Naive thymus-derived CD8-positive, alpha-beta T cell (primary cell): ENCODE data around the gene GDF7. TPM values are rescaled to one million over a fixed set of nuclear protein-coding genes. Genes with fewer than 3 reads are reported as not detected.

Source experiments
- ATAC-seq, 2 donors: fragments of 150-1000 bp; cut with Tn5 transposase in 1 of 2; sonication (Bioruptor Pico), chemical (Tn5 transposase) in 1 of 2; 1 replicate in 1 of 2; 2 replicates in 1 of 2; pipeline ENCODE4 v1.10.0; 2021; ENCODE audit warnings: mild to moderate bottlenecking in 2 of 2, moderate library complexity in 2 of 2
- POLR2A ChIA-PET: fragments of 350-600 bp; sonication (Branson Sonifier 250); formaldehyde crosslinking; loops from one replicate; lab custom pipeline; 2021; ENCODE audit warnings: antibody characterized with exemption; lab: Charles Lee
- DNase-seq, 10 donors: peaks; one replicate each; pipeline versions ENCODE4 v3.0.0 to v3.0.0-alpha.2; 2020 to 2022
- H3K27ac Mint-ChIP-seq, 10 donors: one replicate each; pipeline ENCODE4 v1.8.0; 2020 to 2022; ENCODE audit warnings: mild to moderate bottlenecking in 10 of 10, mixed read lengths in 10 of 10, moderate library complexity in 4 of 10, inconsistent platforms in 1 of 10
- H3K27me3 Mint-ChIP-seq, 5 donors: one replicate each; pipeline ENCODE4 v1.8.0; 2021 to 2022; ENCODE audit warnings: mixed read lengths in 5 of 5
- H3K36me3 Mint-ChIP-seq, 3 donors: one replicate each; pipeline ENCODE4 v1.8.0; 2020 to 2022; ENCODE audit warnings: mixed read lengths in 3 of 3, mild to moderate bottlenecking in 2 of 3, inconsistent platforms in 1 of 3
- H3K4me1 Mint-ChIP-seq, 4 donors: one replicate each; pipeline ENCODE4 v1.8.0; 2021 to 2022; ENCODE audit warnings: mixed read lengths in 4 of 4
- H3K4me3 Mint-ChIP-seq, 10 donors: one replicate each; pipeline ENCODE4 v1.8.0; 2020 to 2022; ENCODE audit warnings: mild to moderate bottlenecking in 10 of 10, mixed read lengths in 10 of 10, moderate library complexity in 6 of 10, inconsistent platforms in 1 of 10
- H3K9me3 Mint-ChIP-seq, 9 donors: one replicate each; pipeline ENCODE4 v1.8.0; 2020 to 2022; ENCODE audit warnings: mixed read lengths in 9 of 9, mild to moderate bottlenecking in 3 of 9, inconsistent platforms in 1 of 9, moderate library complexity in 1 of 9
- polyA plus RNA-seq, 3 donors: library from polyadenylated mRNA; unstranded; fragments of 300-500 nt; fragmentation: Illumina TruSeq; gene quantifications; one replicate each; pipeline ENCODE4 v1.2.3, GENCODE V29; 2021
- total RNA-seq, 8 experiments: library from RNA in 2 of 8; stranded (reverse) in 2 of 8; gene quantifications; one replicate each; pipeline ENCODE4 v1.2.3 and lab custom pipeline; 2021 to 2026

The GDF7 gene
- total and polyA plus RNA-seq, 5 experiments from 2014 or later, result 0.05 TPM; not detected in 2

DNA sequence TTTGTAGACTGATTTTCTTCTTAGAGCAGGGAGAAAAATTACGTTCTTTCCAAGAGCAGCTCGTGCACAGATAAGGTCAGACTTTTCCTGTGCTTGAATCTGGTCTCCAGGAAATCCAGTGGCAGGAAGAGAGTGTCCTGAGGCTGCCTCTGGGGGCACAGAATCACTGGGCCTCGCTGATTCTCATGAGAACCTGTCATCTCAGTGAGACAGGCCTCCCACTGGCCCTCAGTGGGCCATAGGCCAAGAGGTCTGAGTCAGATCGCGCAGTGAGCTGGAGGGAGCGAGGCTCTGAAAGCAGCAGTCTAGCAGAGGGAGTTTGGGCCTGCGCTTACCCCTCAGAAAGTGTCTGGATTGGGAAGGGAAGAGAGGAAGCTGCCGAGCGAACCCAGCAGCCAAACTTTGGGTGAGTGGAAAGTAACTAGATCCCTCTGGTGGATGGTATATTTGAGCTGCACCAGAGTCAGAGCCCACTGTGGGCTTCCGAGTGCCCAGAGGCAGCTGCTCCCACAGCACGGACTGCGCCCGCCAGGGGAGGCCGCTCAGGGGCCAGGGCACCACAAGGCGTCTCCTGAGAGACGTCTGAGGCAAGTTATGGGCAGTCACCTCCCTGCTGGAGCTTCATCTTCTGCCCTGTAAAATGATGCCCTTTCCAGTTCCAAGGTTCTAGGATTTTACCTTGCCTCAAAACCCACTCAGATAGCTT, 8.2 kb downstream of the GDF7 start:
- H3K4me1 Mint-ChIP-seq, result peaks cover 0 to 23% (median 11%) of the 10 kb centered on the region in 4 donors
- peaks cover 0 to 35% (median 16%) of the 10 kb centered on the region in 5 donors for H3K27me3 Mint-ChIP-seq
- DNase-seq (peak in 1 of 10 donors; percentile 19), ATAC-seq (no peak)
- peak overlapping the region in 5 of 10 donors; percentile 60 to 78 (median 69) for H3K27ac Mint-ChIP-seq
- no peak overlapping the region for H3K4me3 Mint-ChIP-seq
- POLR2A ChIA-PET, result interaction anchor here (1.1 kb wide), 1 partner anchor 24 kb away, joined by 3 read pairs; the partner anchor contains the start of gene HS1BP3
- no peaks in the 10 kb centered on the region for H3K9me3 Mint-ChIP-seq
- H3K36me3 Mint-ChIP-seq, result peaks cover 0 to 3% (median 0%) of the 10 kb centered on the region in 3 donors

DNA sequence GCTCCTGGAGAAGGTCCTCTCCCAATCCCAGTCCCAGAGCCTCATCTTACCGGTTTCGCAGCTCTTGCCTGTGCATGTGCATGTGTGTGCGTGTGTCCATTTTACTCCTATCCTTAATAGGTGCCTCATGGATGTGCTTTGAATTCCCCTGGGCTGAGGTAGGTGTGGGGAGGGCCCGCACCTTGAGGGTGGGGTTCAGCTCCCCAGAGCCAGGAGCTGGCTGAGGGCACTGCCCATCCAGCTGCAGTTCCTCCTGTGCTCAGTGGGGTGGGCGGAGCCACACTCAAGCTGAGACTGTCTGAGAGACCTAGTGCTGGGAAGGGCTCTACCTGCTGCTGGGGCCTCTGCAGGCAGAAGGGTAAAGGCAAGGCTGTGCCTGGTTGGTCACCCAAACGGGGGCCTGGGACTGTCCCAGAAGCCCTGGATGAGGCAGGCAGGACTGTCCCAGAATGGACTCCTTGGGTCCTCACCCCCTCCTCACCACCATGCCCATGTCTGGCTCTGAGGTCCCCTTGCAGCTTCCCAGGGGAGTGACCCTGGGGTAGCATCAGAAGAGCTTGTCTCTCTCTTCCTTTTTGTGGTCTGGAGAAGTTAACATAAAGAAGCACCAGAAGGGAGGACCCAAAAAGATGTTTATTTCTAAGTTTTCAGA, 8.9 kb downstream of the GDF7 start:
- ATAC-seq (peak; percentile 65 to 76), DNase-seq (no peak)
- H3K9me3 Mint-ChIP-seq, result no peaks in the 10 kb centered on the region
- peaks cover 0 to 31% (median 16%) of the 10 kb centered on the region in 5 donors for H3K27me3 Mint-ChIP-seq
- no peak overlapping the region for H3K4me3 Mint-ChIP-seq
- peaks cover 0 to 5% (median 0%) of the 10 kb centered on the region in 3 donors for H3K36me3 Mint-ChIP-seq
- peaks cover 0 to 23% (median 10%) of the 10 kb centered on the region in 4 donors for H3K4me1 Mint-ChIP-seq
- H3K27ac Mint-ChIP-seq, result peak overlapping the region in 3 of 10 donors; percentile 29 to 48 (median 38)
- POLR2A ChIA-PET, result no interaction called here

DNA sequence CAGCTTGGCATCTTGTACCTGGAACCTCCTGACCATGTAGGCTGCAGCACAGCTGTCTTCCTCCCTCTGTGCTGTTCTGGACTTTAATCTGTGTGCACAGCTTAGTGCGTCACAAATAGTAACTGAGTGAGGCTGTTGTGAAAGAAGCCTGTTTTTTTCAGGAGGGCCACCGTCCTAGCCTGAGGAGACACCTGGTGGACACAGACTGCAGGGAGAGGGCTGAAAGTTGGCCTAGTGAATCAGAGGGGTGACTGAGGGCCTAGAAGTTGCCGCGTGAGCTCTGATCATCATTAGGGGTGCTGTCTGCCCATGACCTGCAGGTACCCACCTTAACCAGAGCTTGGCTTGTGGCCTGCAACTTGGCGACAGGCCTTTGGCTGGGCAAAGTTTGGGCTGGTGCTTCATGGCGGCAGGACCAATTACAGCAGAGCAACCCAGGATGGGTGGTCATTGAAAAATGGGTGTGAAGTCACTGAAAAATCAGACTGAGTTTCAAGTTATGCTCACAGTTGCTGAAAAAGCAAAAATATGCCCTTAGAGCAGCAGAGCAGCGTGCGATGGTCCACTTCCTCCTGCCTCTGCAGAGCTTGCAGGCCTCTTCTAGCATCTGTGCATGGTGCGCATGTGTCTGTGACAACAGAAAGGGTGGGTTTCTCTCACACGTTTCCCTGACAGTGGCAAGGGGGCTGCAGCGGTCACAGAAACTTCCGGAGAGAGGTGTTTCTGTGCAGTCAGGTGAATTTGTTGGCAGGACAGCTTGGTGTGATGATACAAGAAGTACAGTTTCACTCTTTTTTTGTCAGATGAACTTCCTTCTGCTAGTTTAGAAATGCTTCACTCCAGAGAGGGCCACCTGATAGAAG, 9.6 kb downstream of the GDF7 start:
- POLR2A ChIA-PET, result no interaction called here
- H3K27ac Mint-ChIP-seq, result peak overlapping the region in 4 of 10 donors; percentile 17 to 59 (median 38)
- no peak for DNase-seq
- no peaks in the 10 kb centered on the region for H3K9me3 Mint-ChIP-seq
- H3K36me3 Mint-ChIP-seq, result peaks cover 0 to 7% (median 0%) of the 10 kb centered on the region in 3 donors
- H3K4me3 Mint-ChIP-seq, result no peak overlapping the region
- H3K4me1 Mint-ChIP-seq, result peaks cover 0 to 23% (median 7%) of the 10 kb centered on the region in 4 donors
- H3K27me3 Mint-ChIP-seq, result peaks cover 0 to 25% (median 12%) of the 10 kb centered on the region in 5 donors
- no peak for ATAC-seq

DNA sequence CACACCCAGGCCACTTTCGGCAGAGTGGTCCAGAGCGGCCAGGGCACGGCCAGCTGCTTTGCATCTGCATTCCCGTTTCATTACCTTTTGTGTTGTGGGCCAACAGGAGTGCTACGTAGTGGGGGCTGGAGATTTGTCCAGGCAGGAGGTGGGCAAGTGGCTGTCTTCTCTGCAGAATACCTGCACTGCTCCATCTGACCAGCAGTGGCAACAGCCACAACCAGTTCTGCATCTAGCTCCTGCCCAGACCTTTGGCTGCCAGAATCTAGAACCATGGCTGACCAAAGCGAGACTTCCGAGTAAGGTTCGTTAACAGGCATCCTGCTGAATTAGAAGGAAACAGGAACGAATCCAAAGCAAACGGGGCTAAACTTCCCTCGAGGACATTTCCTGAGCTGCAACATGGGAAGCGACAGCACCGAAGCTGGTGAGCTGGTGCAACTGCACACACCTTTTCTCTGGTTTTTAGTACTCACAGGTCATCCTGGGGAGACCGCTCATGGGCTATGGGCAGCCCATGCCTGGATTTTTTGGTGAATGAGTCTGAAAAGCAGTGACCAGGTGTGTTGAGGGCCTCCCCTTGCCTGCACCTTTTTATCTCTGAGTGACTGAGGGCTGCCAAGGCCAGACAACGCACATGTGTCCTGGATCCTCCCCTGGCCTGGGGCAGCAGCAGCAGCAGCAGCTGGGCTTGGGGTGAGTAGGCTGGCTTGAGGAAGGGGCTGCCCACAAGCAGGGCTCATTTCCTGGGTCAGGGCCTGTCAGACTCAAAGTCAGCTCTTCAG, 10.5 kb downstream of the GDF7 start:
- DNase-seq (no peak), ATAC-seq (no peak)
- POLR2A ChIA-PET, result no interaction called here
- Mint-ChIP-seq H3K4me1 (peaks cover 0 to 20% (median 7%) of the 10 kb centered on the region in 4 donors), H3K27ac (peak overlapping the region in 4 of 10 donors; percentile 11 to 81 (median 40)), H3K27me3 (peaks cover 0 to 16% (median 7%) of the 10 kb centered on the region in 5 donors), H3K4me3 (no peak overlapping the region), H3K9me3 (no peaks in the 10 kb centered on the region), H3K36me3 (peaks cover 0 to 16% (median 6%) of the 10 kb centered on the region in 3 donors)

DNA sequence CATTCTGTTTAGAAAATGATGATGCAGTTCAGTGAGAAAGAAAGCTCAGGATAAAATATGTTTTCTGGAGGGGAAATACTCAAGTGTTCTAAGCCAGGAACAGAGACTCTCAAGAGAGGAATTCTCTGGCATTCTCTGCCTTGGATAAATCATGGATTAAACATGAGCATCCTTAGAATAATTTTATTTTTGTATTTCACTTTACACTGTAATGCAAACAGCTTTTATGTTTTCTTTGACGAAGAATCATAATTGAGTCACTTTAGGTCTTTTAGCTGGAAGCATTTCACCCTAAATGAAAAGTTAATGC, 11.1 kb downstream of the GDF7 start:
- Mint-ChIP-seq H3K4me1 (peaks cover 0 to 20% (median 7%) of the 10 kb centered on the region in 4 donors), H3K27ac (peak overlapping the region in 4 of 10 donors; percentile 11 to 81 (median 40)), H3K9me3 (no peaks in the 10 kb centered on the region), H3K36me3 (peaks cover 0 to 17% (median 6%) of the 10 kb centered on the region in 3 donors), H3K4me3 (no peak overlapping the region), H3K27me3 (peaks cover 0 to 10% (median 5%) of the 10 kb centered on the region in 5 donors)
- POLR2A ChIA-PET, result no interaction called here
- no peak for DNase-seq
- ATAC-seq, result no peak

DNA sequence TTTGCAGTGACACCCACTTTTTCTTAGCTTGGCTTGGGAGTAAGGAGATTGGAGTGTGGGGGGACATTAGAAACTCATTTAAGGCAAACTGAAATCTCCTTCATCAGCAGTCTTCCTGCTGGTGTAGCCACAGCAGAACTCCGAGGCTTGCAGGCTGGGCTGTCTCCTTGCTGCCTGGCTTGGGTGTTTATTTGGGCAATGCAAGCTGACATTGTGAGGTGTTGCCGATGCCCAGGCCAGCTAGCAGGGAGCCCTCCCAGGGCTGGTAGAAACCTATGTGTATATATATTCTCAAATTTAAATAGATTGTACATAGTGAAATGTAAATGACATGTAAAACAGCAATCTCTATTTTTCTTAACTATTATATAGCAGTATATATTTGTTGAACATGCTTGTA, 11.8 kb downstream of the GDF7 start:
- H3K4me3 Mint-ChIP-seq, result no peak overlapping the region
- H3K27ac Mint-ChIP-seq, result peak overlapping the region in 1 of 10 donors; percentile 39
- peaks cover 0 to 20% (median 7%) of the 10 kb centered on the region in 4 donors for H3K4me1 Mint-ChIP-seq
- H3K36me3 Mint-ChIP-seq, result peaks cover 0 to 24% (median 8%) of the 10 kb centered on the region in 3 donors
- no peaks in the 10 kb centered on the region for H3K9me3 Mint-ChIP-seq
- DNase-seq (no peak), ATAC-seq (no peak)
- H3K27me3 Mint-ChIP-seq, result peaks cover 0 to 3% (median 2%) of the 10 kb centered on the region in 5 donors
- POLR2A ChIA-PET, result no interaction called here

DNA sequence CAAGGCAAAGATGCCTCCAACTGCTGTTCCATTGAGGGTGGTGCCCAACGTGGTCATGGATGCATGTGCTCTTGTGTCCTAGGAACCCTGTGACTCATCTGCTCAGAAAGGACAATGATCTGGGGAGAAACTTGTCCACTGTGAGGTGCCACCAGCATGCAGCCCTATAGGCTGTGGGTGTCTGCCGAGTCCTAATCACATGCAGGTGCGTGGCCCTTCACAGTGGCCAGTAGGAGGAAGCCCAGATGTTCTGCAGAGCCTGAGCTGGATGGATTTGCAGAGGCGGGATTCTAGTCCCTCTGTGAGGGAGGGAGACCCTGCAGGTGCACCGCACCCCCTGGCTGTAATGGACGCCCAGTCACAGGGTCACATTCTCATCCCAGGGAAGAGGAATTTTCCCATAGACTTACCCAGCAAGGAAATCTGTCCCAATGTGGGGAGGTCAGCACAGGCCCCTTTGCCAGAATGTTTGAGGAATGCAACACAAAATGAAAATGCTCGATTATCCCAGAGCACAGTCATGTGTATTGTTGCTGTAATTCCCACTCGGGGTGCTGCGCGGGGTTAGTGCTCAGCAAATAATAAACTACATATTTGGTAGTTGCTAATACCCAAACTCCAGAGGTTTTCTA, 13.9 kb downstream of the GDF7 start:
- Mint-ChIP-seq H3K4me1 (peaks cover 0 to 14% (median under 1%) of the 10 kb centered on the region in 4 donors), H3K27me3 (no peaks in the 10 kb centered on the region), H3K4me3 (no peak overlapping the region), H3K27ac (peak overlapping the region in 1 of 10 donors; percentile 22), H3K9me3 (no peaks in the 10 kb centered on the region), H3K36me3 (peaks cover 0 to 42% (median 13%) of the 10 kb centered on the region in 3 donors)
- DNase-seq, result no peak
- ATAC-seq, result no peak
- POLR2A ChIA-PET, result no interaction called here

GRCh38 chr2:20682167-20682920, 15.4 kb downstream of the GDF7 start:
- Mint-ChIP-seq H3K27me3 (no peaks in the 10 kb centered on the region), H3K36me3 (peaks cover 5 to 57% (median 24%) of the 10 kb centered on the region in 3 donors), H3K4me3 (no peak overlapping the region), H3K9me3 (no peaks in the 10 kb centered on the region), H3K4me1 (no peaks in the 10 kb centered on the region), H3K27ac (peak overlapping the region in 1 of 10 donors; percentile 1)
- POLR2A ChIA-PET, result no interaction called here
- ATAC-seq (no peak), DNase-seq (no peak)

GRCh38 chr2:20684581-20685063, 17.7 kb downstream of the GDF7 start:
- no peak for ATAC-seq
- no peaks in the 10 kb centered on the region for H3K27me3 Mint-ChIP-seq
- no peak overlapping the region for H3K27ac Mint-ChIP-seq
- no peaks in the 10 kb centered on the region for H3K4me1 Mint-ChIP-seq
- no peaks in the 10 kb centered on the region for H3K9me3 Mint-ChIP-seq
- no peak overlapping the region for H3K4me3 Mint-ChIP-seq
- peaks cover 18 to 73% (median 38%) of the 10 kb centered on the region in 3 donors for H3K36me3 Mint-ChIP-seq
- no peak for DNase-seq
- POLR2A ChIA-PET, result no interaction called here

- no peak for DNase-seq
- Mint-ChIP-seq H3K9me3 (no peaks in the 10 kb centered on the region), H3K4me1 (no peaks in the 10 kb centered on the region), H3K27ac (no peak overlapping the region), H3K27me3 (no peaks in the 10 kb centered on the region), H3K36me3 (peaks cover 18 to 82% (median 49%) of the 10 kb centered on the region in 3 donors), H3K4me3 (no peak overlapping the region)
- ATAC-seq, result no peak
- POLR2A ChIA-PET, result no interaction called here
Measured at GRCh38 chr2:20687260-20687832, 20.4 kb downstream of the GDF7 start.
